H9 (cell line): Measurements from ENCODE around the gene CNOT4. TPM values are rescaled to one million over a fixed set of nuclear protein-coding genes. Genes with fewer than 3 reads are reported as not detected.

Experiments used
- DNase-seq: peaks from one replicate; pipeline ENCODE4 v3.0.0-alpha.2; 2017
- H2AFZ ChIP-seq: one replicate; pipeline ENCODE4 v1.6.1; 2013; ENCODE audit warnings: mild to moderate bottlenecking, low read length, control low read depth, moderate library complexity
- H2AK5ac ChIP-seq: 2 replicates; pipeline ENCODE4 v1.6.1; 2013; ENCODE audit warnings: low read length, control low read depth, mixed read lengths; ENCODE audit not compliant: insufficient read length
- H2BK120ac ChIP-seq: one replicate; pipeline ENCODE4 v1.6.1; 2013; ENCODE audit warnings: low read depth, mild to moderate bottlenecking, low read length, control low read depth, inconsistent platforms; ENCODE audit not compliant: poor library complexity, severe bottlenecking
- H2BK12ac ChIP-seq: 2 replicates; pipeline ENCODE4 v1.6.1; 2013; ENCODE audit warnings: low read length, control low read depth, mixed read lengths, low read depth; ENCODE audit not compliant: insufficient read length
- H2BK15ac ChIP-seq: 2 replicates; pipeline ENCODE4 v1.6.1; 2013; ENCODE audit warnings: low read depth, low read length, control low read depth
- H2BK20ac ChIP-seq: one replicate; pipeline ENCODE4 v1.6.1; 2013; ENCODE audit warnings: low read depth, mild to moderate bottlenecking, low read length, control low read depth, inconsistent platforms; ENCODE audit not compliant: poor library complexity, severe bottlenecking
- H2BK5ac ChIP-seq: 2 replicates; pipeline ENCODE4 v1.6.1; 2013; ENCODE audit warnings: low read length, control low read depth, mixed read lengths; ENCODE audit not compliant: insufficient read length
- H3K14ac ChIP-seq: 2 replicates; pipeline ENCODE4 v1.6.1; 2013; ENCODE audit warnings: low read length, control low read depth; ENCODE audit not compliant: insufficient read depth
- H3K18ac ChIP-seq: 2 replicates; pipeline ENCODE4 v1.6.1; 2013; ENCODE audit warnings: low read depth, mild to moderate bottlenecking, mixed read lengths, low read length, control low read depth; ENCODE audit not compliant: insufficient read length
- H3K23ac ChIP-seq: 2 replicates; pipeline ENCODE4 v1.6.1; 2013; ENCODE audit warnings: low read length, control low read depth, mixed read lengths, low read depth; ENCODE audit not compliant: insufficient read length
- H3K23me2 ChIP-seq: 2 replicates; pipeline ENCODE4 v1.6.1; 2013; ENCODE audit warnings: low read depth, mild to moderate bottlenecking, mixed read lengths, low read length, control low read depth; ENCODE audit not compliant: insufficient read length, poor library complexity, severe bottlenecking
- H3K27ac ChIP-seq: 2 replicates; pipeline ENCODE4 v1.5.1; 2013; ENCODE audit warnings: low read length, control low read depth, mixed read lengths, low read depth; ENCODE audit not compliant: insufficient read length
- H3K27me3 ChIP-seq: 2 replicates; pipeline ENCODE4 v1.6.1; 2013; ENCODE audit warnings: low read length, control low read depth, inconsistent platforms; ENCODE audit not compliant: insufficient read depth
- H3K4ac ChIP-seq: 2 replicates; pipeline ENCODE4 v1.6.1; 2013; ENCODE audit warnings: low read depth, mild to moderate bottlenecking, control low read depth, inconsistent platforms, low read length, moderate library complexity
- H3K4me1 ChIP-seq: 2 replicates; pipeline ENCODE4 v1.6.1; 2013; ENCODE audit warnings: low read length, control low read depth, inconsistent platforms; ENCODE audit not compliant: insufficient read depth
- H3K4me2 ChIP-seq: 2 replicates; pipeline ENCODE4 v1.6.1; 2013; ENCODE audit warnings: low read length, control low read depth, mixed read lengths; ENCODE audit not compliant: insufficient read length, insufficient read depth
- H3K56ac ChIP-seq: 2 replicates; pipeline ENCODE4 v1.6.1; 2013; ENCODE audit warnings: low read depth, mild to moderate bottlenecking, mixed read lengths, low read length, control low read depth; ENCODE audit not compliant: insufficient read length
- H3K79me1 ChIP-seq: 2 replicates; pipeline ENCODE4 v1.6.1; 2013; ENCODE audit warnings: low read depth, mild to moderate bottlenecking, moderate library complexity, low read length, control low read depth, inconsistent platforms; ENCODE audit not compliant: insufficient read depth, poor library complexity, severe bottlenecking
- H3K79me2 ChIP-seq: 2 replicates; pipeline ENCODE4 v1.6.1; 2013; ENCODE audit warnings: low read length, control low read depth, inconsistent platforms; ENCODE audit not compliant: insufficient read depth
- H3K9ac ChIP-seq: 2 replicates; pipeline ENCODE4 v1.6.1; 2013; ENCODE audit warnings: low read length, control low read depth, mixed read lengths; ENCODE audit not compliant: insufficient read length; ENCODE audit errors: extremely low read depth
- H3K9me3 ChIP-seq: one replicate; pipeline ENCODE4 v1.6.1; 2013; ENCODE audit warnings: low read depth, low read length, inconsistent platforms; ENCODE audit not compliant: control insufficient read depth
- H3T11ph ChIP-seq: one replicate; pipeline ENCODE4 v1.6.1; 2013; ENCODE audit warnings: mild to moderate bottlenecking, low read length, control low read depth, inconsistent platforms
- H4K20me1 ChIP-seq: one replicate; pipeline ENCODE4 v1.6.1; 2013; ENCODE audit not compliant: control insufficient read depth, insufficient read length, insufficient read depth
- H4K5ac ChIP-seq: 2 replicates; pipeline ENCODE4 v1.6.1; 2013; ENCODE audit warnings: low read depth, mild to moderate bottlenecking, mixed read lengths, low read length, control low read depth; ENCODE audit not compliant: insufficient read length
- H4K8ac ChIP-seq: replicated peaks from 2 replicates; pipeline ENCODE4 v1.6.1; 2013; ENCODE audit warnings: low read length, control low read depth, mixed read lengths, low read depth; ENCODE audit not compliant: insufficient read length
- H4K91ac ChIP-seq: 2 replicates; pipeline ENCODE4 v1.6.1; 2013; ENCODE audit warnings: low read depth, mild to moderate bottlenecking, moderate library complexity, mixed read lengths, low read length, control low read depth; ENCODE audit not compliant: insufficient read length
- H3K27ac Mint-ChIP-seq, 3 experiments: 2 replicates in 2 of 3; 3 replicates in 1 of 3; pipeline ENCODE4 v1.8.0; 2020 to 2021; ENCODE audit warnings: mixed read lengths in 3 of 3, mild to moderate bottlenecking in 1 of 3, moderate library complexity in 1 of 3
- H3K27me3 Mint-ChIP-seq: 2 replicates; pipeline ENCODE4 v1.8.0; 2021; ENCODE audit warnings: low read depth, mild to moderate bottlenecking, moderate library complexity, mixed read lengths
- H3K36me3 Mint-ChIP-seq, 3 experiments: 2 replicates in 2 of 3; 3 replicates in 1 of 3; pipeline ENCODE4 v1.8.0; 2020 to 2021; ENCODE audit warnings: low read depth in 3 of 3, mixed read lengths in 3 of 3; ENCODE audit not compliant: insufficient read depth in 1 of 3
- H3K4me1 Mint-ChIP-seq, 2 experiments: 2 replicates each; pipeline ENCODE4 v1.8.0; 2020; ENCODE audit warnings: mixed read lengths in 2 of 2
- H3K4me3 Mint-ChIP-seq, 2 experiments: 2 replicates in 1 of 2; 3 replicates in 1 of 2; pipeline ENCODE4 v1.8.0; 2020 to 2021; ENCODE audit warnings: mild to moderate bottlenecking in 2 of 2, mixed read lengths in 2 of 2, moderate library complexity in 1 of 2
- H3K9me3 Mint-ChIP-seq, 2 experiments: 2 replicates in 1 of 2; 3 replicates in 1 of 2; pipeline ENCODE4 v1.8.0; 2020; ENCODE audit warnings: mild to moderate bottlenecking in 2 of 2, mixed read lengths in 2 of 2, moderate library complexity in 1 of 2
- CTCF ChIP-seq: fragments of 200-600 bp; sonication (generic); conservative IDR thresholded peaks from 3 replicates; pipeline ENCODE4 v1.8.0; 2021; ENCODE audit warnings: antibody characterized with exemption, mild to moderate bottlenecking
- whole genome bisulfite sequencing: extraction: QIAGEN DNeasy Blood & Tissue Kit; methylation state at CpG from one replicate; pipeline ENCODE4 v1.1.7; 2013; ENCODE audit warnings: missing lambda C conversion rate, low lambda C conversion rate, mixed read lengths; ENCODE audit not compliant: insufficient read length; ENCODE audit errors: extremely low coverage; 5-methylcytosine and 5-hydroxymethylcytosine counted together
- total RNA-seq: library from RNA; stranded (reverse); gene quantifications from 2 replicates; pipeline ENCODE4 v1.2.1, GENCODE V29; 2021

CNOT4 gene
- total RNA-seq, 1 experiment from 2014 or later: 27.4 TPM

GRCh38 chr7:135536150-135536549 is 26.2 kb upstream of the CNOT4 start:
- H2AK5ac ChIP-seq: no peak overlapping the region
- H3K9me3 ChIP-seq: no peaks in the 10 kb centered on the region
- no peak overlapping the region for H3K27ac Mint-ChIP-seq
- no peaks in the 10 kb centered on the region for H3K79me2 ChIP-seq
- H3T11ph ChIP-seq: no peak overlapping the region
- no peak overlapping the region for H3K14ac ChIP-seq
- no peaks in the 10 kb centered on the region for H3K23me2 ChIP-seq
- no peak overlapping the region for H2BK20ac ChIP-seq
- H3K79me1 ChIP-seq: no peaks in the 10 kb centered on the region
- no peak overlapping the region for H2BK5ac ChIP-seq
- no peak for TF ChIP-seq CTCF
- no peaks in the 10 kb centered on the region for H4K20me1 ChIP-seq
- H3K27me3 ChIP-seq: no peaks in the 10 kb centered on the region
- no peak overlapping the region for H2AFZ ChIP-seq
- H3K23ac ChIP-seq: no peak overlapping the region
- no peak overlapping the region for H4K8ac ChIP-seq
- H3K9me3 Mint-ChIP-seq: no peaks in the 10 kb centered on the region
- no peak overlapping the region for H4K5ac ChIP-seq
- no CpG with 5 or more reads among the region's 7 CpGs for WGBS
- no peaks in the 10 kb centered on the region for H3K36me3 Mint-ChIP-seq
- H3K56ac ChIP-seq: no peak overlapping the region
- no peak overlapping the region for H3K27ac ChIP-seq
- no peak overlapping the region for H2BK120ac ChIP-seq
- H4K91ac ChIP-seq: no peak overlapping the region
- H3K18ac ChIP-seq: no peak overlapping the region
- no peaks in the 10 kb centered on the region for H3K4me1 ChIP-seq
- no peak overlapping the region for H3K4me3 Mint-ChIP-seq
- H3K9ac ChIP-seq: no peak overlapping the region
- H3K4me2 ChIP-seq: no peak overlapping the region
- H3K4me1 Mint-ChIP-seq: peaks cover 4% of the 10 kb centered on the region in 2 experiments; a peak in 3 of 4 replicates
- H3K27me3 Mint-ChIP-seq: no peaks in the 10 kb centered on the region; the same call in 1 of the 2 replicates
- H2BK12ac ChIP-seq: no peak overlapping the region
- DNase-seq: no peak
- no peak overlapping the region for H2BK15ac ChIP-seq
- H3K4ac ChIP-seq: no peak overlapping the region
